IPS-20b (cell line): ENCODE results near the gene C17orf78.
"Not testable (repeated sequence)": the region's sequence is repeated elsewhere in the genome, so short reads cannot be mapped to it uniquely, and the experiment has no call there.

Experiments
- H3K27ac ChIP-seq: one replicate; pipeline ENCODE4 v1.5.1; 2013; ENCODE audit warnings: low read length
- H3K27me3 ChIP-seq: 2 replicates; pipeline ENCODE4 v1.6.1; 2013; ENCODE audit warnings: mild to moderate bottlenecking, low read length, inconsistent platforms; ENCODE audit not compliant: insufficient read depth
- H3K36me3 ChIP-seq: 2 replicates; pipeline ENCODE4 v1.6.1; 2013; ENCODE audit warnings: low read depth, mild to moderate bottlenecking, inconsistent platforms, low read length, moderate library complexity; ENCODE audit not compliant: insufficient read depth
- H3K4me1 ChIP-seq: 2 replicates; pipeline ENCODE4 v1.6.1; 2013; ENCODE audit warnings: mild to moderate bottlenecking, control low read depth, inconsistent platforms, low read length, moderate library complexity; ENCODE audit not compliant: insufficient read depth
- H3K4me3 ChIP-seq: 2 replicates; pipeline ENCODE4 v1.5.1; 2013; ENCODE audit warnings: mild to moderate bottlenecking, low read length, inconsistent platforms
- H3K9ac ChIP-seq: 2 replicates; pipeline ENCODE4 v1.6.1; 2013; ENCODE audit warnings: low read depth, mild to moderate bottlenecking, inconsistent platforms, low read length, moderate library complexity
- H3K9me3 ChIP-seq: 2 replicates; pipeline ENCODE4 v1.6.1; 2013; ENCODE audit warnings: mild to moderate bottlenecking, low read depth, low read length, inconsistent platforms; ENCODE audit not compliant: insufficient read depth

The C17orf78 gene

DNA sequence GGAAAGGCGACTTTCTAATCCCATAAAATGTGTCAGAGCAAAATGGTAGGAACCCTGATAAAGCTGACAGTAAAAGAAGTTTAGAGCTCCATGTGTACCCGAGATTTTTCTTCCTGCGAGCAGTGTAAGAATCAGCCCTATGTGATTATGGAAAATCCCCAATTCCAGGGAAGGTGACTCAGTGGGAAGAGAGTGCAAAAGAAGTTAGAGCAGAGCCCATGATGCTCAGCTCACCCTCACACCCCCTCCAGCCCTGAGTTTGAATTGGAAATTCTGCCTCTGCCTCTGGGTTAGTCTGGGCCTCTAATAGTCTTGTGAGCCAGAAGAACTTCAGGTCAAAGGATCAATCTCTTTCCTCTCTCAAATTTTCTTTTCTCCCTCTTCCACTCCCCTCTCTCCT, 12.5 kb downstream of the C17orf78 start:
- no peaks in the 10 kb centered on the region for H3K9me3 ChIP-seq
- H3K4me1 ChIP-seq = no peaks in the 10 kb centered on the region
- H3K4me3 ChIP-seq = no peak overlapping the region
- H3K27me3 ChIP-seq = no peaks in the 10 kb centered on the region
- no peaks in the 10 kb centered on the region for H3K36me3 ChIP-seq
- no peak overlapping the region for H3K9ac ChIP-seq
- H3K27ac ChIP-seq = no peak overlapping the region

DNA sequence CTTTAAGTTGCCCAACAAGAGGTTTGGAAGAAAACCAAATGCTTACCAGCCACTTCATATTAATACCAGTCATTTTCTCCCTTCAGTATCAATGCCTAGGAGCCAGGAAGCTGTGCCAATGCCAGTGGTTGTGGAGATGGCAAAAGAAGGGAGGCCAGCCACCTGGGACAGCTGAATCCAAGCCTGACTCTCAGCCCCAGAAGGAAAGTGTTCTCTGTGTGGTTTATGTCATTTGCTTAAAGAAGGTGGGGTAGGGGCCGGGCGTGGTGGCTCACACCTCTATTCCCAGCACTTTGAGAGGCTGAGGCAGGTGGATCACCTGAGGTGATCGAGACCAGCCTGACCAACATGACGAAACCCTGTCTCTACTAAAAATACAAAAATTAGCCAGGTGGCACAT, 13.4 kb downstream of the C17orf78 start:
- Histone ChIP-seq H3K27me3 (no peaks in the 10 kb centered on the region), H3K9ac (no peak overlapping the region), H3K4me1 (no peaks in the 10 kb centered on the region), H3K36me3 (no peaks in the 10 kb centered on the region), H3K9me3 (no peaks in the 10 kb centered on the region), H3K4me3 (no peak overlapping the region), H3K27ac (no peak overlapping the region)

DNA sequence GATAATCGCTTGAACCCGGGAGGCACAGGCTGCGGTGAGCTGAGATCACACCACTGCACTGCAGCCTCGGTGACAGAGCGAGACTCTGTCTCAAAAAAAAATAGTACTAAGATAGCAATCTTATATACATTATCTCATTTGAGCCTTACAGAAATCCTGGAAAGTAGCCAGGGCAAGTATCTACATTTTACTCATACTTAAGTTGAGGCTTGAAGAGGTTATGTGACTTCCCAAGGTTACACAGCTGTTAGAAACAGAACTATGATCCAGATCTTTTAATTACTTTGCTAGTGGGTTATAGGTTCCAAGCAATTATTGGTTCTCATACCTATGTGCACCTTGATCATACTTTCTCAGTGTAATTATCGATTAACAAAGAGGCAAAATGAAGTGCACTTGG, 15.4 kb downstream of the C17orf78 start:
- H3K9ac ChIP-seq = no peak overlapping the region
- H3K4me1 ChIP-seq = no peaks in the 10 kb centered on the region
- no peak overlapping the region for H3K27ac ChIP-seq
- no peaks in the 10 kb centered on the region for H3K27me3 ChIP-seq
- H3K9me3 ChIP-seq = no peaks in the 10 kb centered on the region
- H3K4me3 ChIP-seq = no peak overlapping the region
- H3K36me3 ChIP-seq = no peaks in the 10 kb centered on the region

DNA sequence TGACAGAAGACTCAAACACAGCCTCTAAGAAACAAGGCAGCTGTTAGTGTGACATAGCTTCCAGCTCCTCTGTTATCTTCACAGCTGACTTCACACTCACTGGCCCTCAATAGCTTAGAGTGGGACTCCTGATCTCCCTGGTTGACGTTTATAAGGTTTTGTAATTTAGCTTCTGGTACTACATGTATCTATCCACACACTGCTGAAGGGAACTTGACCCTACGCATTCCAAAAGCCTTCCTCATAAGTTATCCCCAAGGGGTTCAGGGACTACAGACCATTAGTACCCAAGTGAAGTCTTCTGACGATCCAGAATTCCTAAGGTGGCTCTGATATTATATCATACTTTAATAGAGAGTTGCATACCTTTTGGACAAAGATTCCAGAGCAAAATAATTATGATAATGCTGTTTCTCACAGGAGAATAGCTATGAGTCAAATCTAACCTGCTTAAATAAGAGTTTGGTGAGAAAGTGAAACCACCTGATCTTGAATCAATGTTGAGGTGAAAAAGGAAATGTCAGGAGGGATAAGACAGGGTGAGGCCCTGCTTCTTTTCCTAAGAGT, 16.3 kb downstream of the C17orf78 start:
- H3K4me3 ChIP-seq = no peak overlapping the region
- no peak overlapping the region for H3K9ac ChIP-seq
- no peaks in the 10 kb centered on the region for H3K4me1 ChIP-seq
- no peaks in the 10 kb centered on the region for H3K27me3 ChIP-seq
- H3K36me3 ChIP-seq = no peaks in the 10 kb centered on the region
- H3K27ac ChIP-seq = no peak overlapping the region
- H3K9me3 ChIP-seq = no peaks in the 10 kb centered on the region

DNA sequence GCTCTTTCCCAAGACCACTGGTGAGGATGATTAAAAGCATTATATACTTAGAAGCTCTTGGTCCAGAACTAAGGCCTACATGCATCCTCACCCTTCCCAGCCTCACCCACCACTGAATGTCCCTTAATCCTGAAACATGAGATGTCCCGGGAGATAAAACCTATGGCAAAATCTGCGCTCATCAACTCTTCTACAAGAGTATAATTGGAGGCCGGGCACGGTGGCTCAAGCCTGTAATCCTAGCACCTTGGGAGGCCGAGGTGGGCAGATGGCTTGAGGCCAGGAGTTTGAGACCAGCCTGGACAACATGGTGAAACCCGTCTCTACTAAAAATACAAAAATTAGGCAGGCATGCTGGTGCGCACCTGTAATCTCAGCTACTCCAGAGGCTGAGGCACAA, 17.6 kb downstream of the C17orf78 start:
- Histone ChIP-seq H3K36me3 (no peaks in the 10 kb centered on the region), H3K4me1 (no peaks in the 10 kb centered on the region), H3K27ac (no peak overlapping the region), H3K9ac (no peak overlapping the region), H3K4me3 (no peak overlapping the region), H3K9me3 (no peaks in the 10 kb centered on the region), H3K27me3 (no peaks in the 10 kb centered on the region)

DNA sequence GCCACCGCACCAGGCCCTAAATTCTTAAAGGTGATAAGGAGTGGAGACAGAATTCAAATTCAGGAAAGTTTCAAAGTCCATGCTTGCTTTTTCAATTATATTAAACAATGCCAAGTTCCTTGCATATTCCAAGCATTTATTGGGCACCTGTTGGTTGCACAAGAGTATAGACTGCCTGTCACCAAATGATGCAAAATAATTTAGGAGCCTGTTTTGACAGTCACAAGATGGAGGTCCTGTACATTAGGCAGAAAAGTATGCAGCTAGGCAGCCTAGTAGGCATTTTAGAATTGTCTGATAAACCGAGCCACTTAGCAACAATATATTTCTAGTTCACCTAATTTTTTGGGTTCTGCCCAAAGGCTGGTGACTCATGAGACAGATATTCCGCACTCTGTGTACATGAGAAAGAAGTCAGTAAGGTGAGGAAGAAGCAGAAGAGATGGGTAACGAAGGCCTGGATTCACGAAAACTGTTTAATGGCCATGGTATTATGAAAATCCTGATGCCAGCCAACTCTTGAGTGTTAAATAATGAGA, 23.5 kb downstream of the C17orf78 start:
- Histone ChIP-seq H3K9ac (no peak overlapping the region), H3K4me3 (no peak overlapping the region), H3K27me3 (no peaks in the 10 kb centered on the region), H3K36me3 (no peaks in the 10 kb centered on the region), H3K4me1 (no peaks in the 10 kb centered on the region; the same call in 1 of the 2 replicates), H3K9me3 (no peaks in the 10 kb centered on the region), H3K27ac (no peak overlapping the region)

DNA sequence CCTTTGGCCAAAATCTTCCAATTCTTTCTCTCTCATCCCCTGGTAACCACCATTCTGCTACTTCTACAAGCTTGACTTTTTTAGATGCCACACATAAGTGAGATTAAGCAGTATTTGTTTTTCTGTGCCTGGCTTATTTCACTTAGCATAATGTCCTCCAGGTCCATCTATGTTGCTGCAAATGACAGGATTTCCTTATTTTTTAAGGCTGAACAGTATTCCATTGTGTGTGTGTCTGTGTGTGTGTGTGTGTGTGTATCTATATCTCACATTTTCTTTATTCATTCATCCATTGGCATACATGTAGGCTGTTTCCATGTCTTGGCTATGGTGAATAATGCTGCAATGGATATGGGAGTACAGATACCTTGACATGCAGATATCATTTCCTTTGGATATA, 24.7 kb downstream of the C17orf78 start:
- Histone ChIP-seq H3K9me3 (no peaks in the 10 kb centered on the region), H3K9ac (no peak overlapping the region), H3K27me3 (no peaks in the 10 kb centered on the region), H3K27ac (no peak overlapping the region), H3K4me3 (no peak overlapping the region), H3K4me1 (no peaks in the 10 kb centered on the region; the same call in 1 of the 2 replicates), H3K36me3 (no peaks in the 10 kb centered on the region)

DNA sequence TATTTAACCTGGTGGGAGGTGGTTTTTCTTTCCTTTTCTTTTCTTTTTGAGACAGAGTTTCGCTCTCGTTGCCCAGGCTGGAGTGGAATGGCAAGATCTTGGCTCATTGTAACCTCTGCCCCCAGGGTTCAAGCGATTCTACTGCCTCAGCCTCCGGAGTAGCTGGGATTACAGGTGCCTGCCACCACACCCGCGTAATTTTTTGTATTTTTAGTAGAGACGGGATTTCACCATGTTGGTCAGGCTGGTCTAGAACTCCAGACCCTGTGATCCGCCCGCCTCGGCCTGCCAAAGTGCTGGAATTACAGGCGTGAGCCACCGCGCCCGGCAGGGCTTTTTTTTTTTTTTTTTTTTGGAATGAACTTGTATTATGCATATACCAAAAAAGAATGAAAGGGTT, 29.7 kb downstream of the C17orf78 start:
- H3K36me3 ChIP-seq, H3K27me3 ChIP-seq, H3K4me1 ChIP-seq, H3K9me3 ChIP-seq, H3K27ac ChIP-seq: not testable (repeated sequence)
- Histone ChIP-seq H3K4me3 (peak overlapping the region; percentile 76), H3K9ac (peak overlapping the region; percentile 90; the same call in 1 of the 2 replicates)

DNA sequence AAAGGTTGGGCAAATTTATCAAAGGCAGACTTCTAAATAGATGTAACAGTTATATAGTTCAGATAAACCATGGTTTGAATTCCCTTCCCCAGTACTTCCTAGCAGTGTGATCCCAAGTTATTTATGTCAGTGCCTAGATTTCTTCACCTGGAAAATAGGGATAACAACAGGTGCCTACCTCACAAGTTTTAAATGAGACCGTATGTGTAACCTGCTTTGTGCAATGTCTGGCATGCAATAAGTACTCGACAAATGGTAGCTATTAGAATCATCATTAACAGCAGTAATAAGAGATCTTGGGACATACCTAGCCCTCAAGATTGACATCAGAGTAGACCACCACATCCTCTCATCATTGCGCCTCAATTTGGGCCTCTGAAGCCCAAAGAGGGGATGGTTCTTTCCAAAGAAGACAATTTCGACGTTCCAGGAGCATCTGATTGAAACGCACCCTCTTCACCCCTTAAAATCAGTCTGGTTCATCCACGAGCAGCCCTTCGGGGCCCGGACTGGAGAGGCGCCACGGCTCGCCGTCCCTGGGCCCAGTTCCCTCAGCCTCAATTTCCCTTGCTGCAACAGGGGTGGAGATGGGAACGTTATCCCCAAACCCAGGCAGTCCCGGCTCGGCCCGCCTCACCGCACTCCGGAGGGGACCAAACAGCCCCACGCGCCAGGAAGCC, 30.3 kb downstream of the C17orf78 start:
- Histone ChIP-seq H3K27me3 (no peaks in the 10 kb centered on the region), H3K4me3 (peak overlapping the region; percentile 76), H3K36me3 (peaks cover 5% of the 10 kb centered on the region), H3K9ac (peak overlapping the region; percentile 90), H3K27ac (peak overlapping the region; percentile 83), H3K9me3 (no peaks in the 10 kb centered on the region), H3K4me1 (no peaks in the 10 kb centered on the region)

DNA sequence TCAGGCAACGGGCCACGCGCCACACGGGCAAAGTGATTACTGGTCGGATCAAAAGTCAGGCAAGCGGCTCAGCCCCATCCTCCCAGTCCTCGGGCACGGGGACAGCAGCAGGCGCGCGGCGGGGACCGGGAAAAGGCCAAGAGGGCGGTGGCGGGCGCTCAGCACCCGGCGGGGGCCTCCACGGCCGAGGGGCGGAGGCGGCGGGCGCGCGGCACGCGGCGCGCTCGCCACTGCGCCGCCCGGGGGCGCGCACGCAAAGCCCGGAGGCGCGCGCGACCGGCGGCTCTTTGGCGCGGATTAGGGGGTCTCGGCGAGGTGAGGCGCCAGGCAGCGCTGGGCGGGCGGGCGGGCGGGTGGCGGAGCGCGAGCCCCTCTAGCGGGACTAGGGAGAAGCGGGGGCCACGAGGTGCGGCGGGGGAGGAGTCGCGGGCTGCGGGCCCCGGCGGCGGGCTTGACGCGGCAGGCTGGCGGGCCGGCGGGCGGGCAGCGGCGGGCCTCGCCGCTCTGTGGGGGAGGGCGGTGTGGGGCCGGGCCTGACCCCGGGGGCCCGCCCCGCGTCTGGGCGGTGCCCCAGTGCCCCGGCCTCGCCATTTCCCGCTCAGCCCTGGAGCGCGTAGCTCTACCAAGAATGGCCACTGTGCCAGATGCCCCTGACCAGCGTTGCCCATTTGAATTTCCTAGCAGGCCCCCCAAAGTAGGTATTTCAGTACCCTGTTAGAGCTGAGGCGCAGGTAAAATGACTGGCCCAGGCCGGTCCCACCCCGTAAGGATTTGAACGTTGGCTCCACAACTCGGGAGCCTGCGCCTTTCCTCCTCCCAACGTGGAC, 31.1 kb downstream of the C17orf78 start, which contains the start of the genes ACACA and TADA2A:
Gene ACACA, minus strand, starts transcription at position 202 of the 827 bp plus-strand sequence. CDS start 537 bp downstream, outside the sequence.
Gene TADA2A, plus strand, starts transcription at position 252 of the 827 bp plus-strand sequence. CDS start 4,480 bp downstream, outside the sequence.
- Histone ChIP-seq H3K9me3 (no peaks in the 10 kb centered on the region), H3K9ac (peak within 1 kb of the TSS; percentile 96), H3K36me3 (peaks cover 13% of the 10 kb centered on the region), H3K27me3 (no peaks in the 10 kb centered on the region), H3K27ac (peak within 1 kb of the TSS; percentile 83), H3K4me1 (no peaks in the 10 kb centered on the region), H3K4me3 (peak within 1 kb of the TSS; percentile 81)

DNA sequence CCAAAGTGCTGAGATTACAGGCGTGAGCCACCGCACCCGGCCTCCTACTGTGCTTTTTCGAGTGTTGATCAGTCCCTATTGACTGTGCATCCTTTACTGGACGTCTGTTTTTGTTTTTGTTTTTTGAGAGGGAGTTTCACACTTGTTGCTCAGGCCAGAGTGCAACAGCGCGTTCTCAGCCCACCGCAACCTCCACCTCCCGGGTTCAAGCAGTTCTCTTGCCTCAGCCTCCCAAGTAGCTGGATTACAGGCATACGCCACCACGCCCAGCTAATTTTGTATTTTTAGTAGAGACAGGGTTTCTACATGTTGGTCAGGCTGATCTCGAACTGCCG, 32.3 kb downstream of the C17orf78 start:
- not testable (repeated sequence) for H3K27me3 ChIP-seq, H3K9me3 ChIP-seq, H3K4me3 ChIP-seq, H3K9ac ChIP-seq, H3K27ac ChIP-seq, H3K4me1 ChIP-seq
- peaks cover 25% of the 10 kb centered on the region for H3K36me3 ChIP-seq
